GM12873 (cell line): ENCODE results near the gene ITPKC.

ENCODE experiments used
- CTCF ChIP-seq: IDR thresholded peaks from 2 replicates; pipeline ENCODE4 v1.5.1; 2012; ENCODE audit warnings: low read depth, mild to moderate bottlenecking, moderate library complexity, low read length, control low read depth; ENCODE audit not compliant: insufficient read depth; ENCODE audit errors: missing control alignments

ITPKC gene

GRCh38 chr19:40777645-40777936 is 60.7 kb downstream of the ITPKC start:
- no peak for TF ChIP-seq CTCF

- TF ChIP-seq CTCF, result no peak
These were observed 61.2 kb downstream of the ITPKC start, which contains the start of gene RAB4B for GRCh38 chr19:40777937-40778705. Gene RAB4B (plus strand): TSS chr19:40778247. CDS start chr19:40778376, 129 bp downstream.

- no peak for TF ChIP-seq CTCF
These were observed 61.9 kb downstream of the ITPKC start for GRCh38 chr19:40778706-40779284.

- TF ChIP-seq CTCF, result no peak
These were observed 63.7 kb downstream of the ITPKC start for GRCh38 chr19:40780582-40780981.

GRCh38 chr19:40781140-40781539 is 64.2 kb downstream of the ITPKC start:
- TF ChIP-seq CTCF, result no peak

- TF ChIP-seq CTCF, result no peak
These were observed 66.8 kb downstream of the ITPKC start for GRCh38 chr19:40783711-40784110.

- no peak for TF ChIP-seq CTCF
These were observed 68.6 kb downstream of the ITPKC start for GRCh38 chr19:40785526-40785925.
